HAP-1 (cell line): ENCODE results near the gene APOL4.
"Not testable (repeated sequence)": the region's sequence is repeated elsewhere in the genome, so short reads cannot be mapped to it uniquely, and the experiment has no call there.

Experiments
- DNase-seq, 2 experiments: peaks; one replicate each; pipeline ENCODE4 v3.0.0-alpha.2; 2016 to 2020; ENCODE audit warnings: low spot score in 2 of 2
- H3K27me3 ChIP-seq: fragments of 250-450 bp; sonication (Bioruptor Pico); 2 replicates; pipeline ENCODE4 v1.5.1; 2020; ENCODE audit warnings: low read depth, mild to moderate bottlenecking, moderate library complexity
- H3K36me3 ChIP-seq: fragments of 250-450 bp; sonication (Bioruptor Pico); replicated peaks from 2 replicates; pipeline ENCODE4 v1.5.1; 2020; ENCODE audit warnings: mild to moderate bottlenecking
- H3K4me1 ChIP-seq: fragments of 250-450 bp; sonication (Bioruptor Pico); 2 replicates; pipeline ENCODE4 v1.5.1; 2020; ENCODE audit warnings: mild to moderate bottlenecking
- H3K4me3 ChIP-seq: fragments of 250-450 bp; sonication (Bioruptor Pico); 2 replicates; pipeline ENCODE4 v1.5.1; 2020; ENCODE audit warnings: mild to moderate bottlenecking, moderate library complexity
- H3K9me3 ChIP-seq: fragments of 250-450 bp; sonication (Bioruptor Pico); 2 replicates; pipeline ENCODE4 v1.5.1; 2020; ENCODE audit warnings: mild to moderate bottlenecking, moderate library complexity
- in situ Hi-C: fragments of 300-500 bp; cut with MboI; formaldehyde crosslinking; loops from 3 replicates; pipeline ENCODE4 v1.14.3; 2020; ENCODE audit warnings: low sequenced_read_pairs, inconsistent platforms, mixed read lengths

The APOL4 gene

DNA sequence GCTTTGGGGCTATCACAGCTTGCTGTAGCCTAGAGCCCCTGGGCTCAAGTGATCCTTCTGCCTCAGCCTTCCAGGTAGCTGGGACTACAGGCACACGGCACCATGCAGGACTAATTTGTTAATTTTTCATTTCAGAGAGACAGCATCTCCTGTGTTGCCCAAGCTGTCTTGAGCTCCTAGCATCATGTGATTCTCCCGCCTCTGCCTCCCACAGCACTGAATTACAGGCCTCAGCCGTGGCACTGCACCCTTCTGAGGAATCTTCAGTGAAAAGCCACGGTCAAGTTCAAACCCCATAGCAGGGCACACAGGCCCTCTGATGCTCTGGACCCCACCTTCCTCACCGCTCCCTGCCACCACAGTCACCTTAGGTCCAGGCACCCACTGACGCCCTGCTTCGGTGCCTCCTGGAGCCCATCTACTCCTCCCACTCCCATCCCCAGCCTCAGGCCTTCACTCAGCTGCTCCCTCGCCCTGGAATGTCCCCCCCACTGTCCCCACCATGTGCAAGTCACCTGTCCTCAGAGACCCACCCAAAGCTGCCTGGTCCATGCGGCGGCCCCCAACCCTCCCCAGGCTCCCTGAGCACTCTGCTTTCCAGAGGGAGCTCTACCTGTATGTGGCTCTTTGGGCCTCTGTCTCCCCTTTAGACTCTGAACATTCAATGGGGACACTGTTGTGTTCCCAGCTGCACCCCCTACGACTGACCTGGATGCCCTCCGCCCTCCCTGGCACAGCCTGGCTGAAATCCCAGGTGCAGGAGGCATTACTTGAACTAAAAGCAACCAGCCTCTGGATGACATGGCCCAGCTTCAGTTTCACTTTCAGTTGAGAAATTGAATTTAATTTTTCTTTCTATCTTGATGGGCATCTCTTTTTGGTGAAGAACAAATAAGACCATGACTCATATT is 36.1 kb upstream of the APOL4 start:
- in situ Hi-C loops: no loop called here
- Histone ChIP-seq H3K4me3 (no peak overlapping the region), H3K4me1 (peaks cover 11% of the 10 kb centered on the region), H3K27me3 (no peaks in the 10 kb centered on the region), H3K36me3 (no peaks in the 10 kb centered on the region), H3K9me3 (no peaks in the 10 kb centered on the region; the same call in none of the 2 replicates)
- DNase-seq: no peak

DNA sequence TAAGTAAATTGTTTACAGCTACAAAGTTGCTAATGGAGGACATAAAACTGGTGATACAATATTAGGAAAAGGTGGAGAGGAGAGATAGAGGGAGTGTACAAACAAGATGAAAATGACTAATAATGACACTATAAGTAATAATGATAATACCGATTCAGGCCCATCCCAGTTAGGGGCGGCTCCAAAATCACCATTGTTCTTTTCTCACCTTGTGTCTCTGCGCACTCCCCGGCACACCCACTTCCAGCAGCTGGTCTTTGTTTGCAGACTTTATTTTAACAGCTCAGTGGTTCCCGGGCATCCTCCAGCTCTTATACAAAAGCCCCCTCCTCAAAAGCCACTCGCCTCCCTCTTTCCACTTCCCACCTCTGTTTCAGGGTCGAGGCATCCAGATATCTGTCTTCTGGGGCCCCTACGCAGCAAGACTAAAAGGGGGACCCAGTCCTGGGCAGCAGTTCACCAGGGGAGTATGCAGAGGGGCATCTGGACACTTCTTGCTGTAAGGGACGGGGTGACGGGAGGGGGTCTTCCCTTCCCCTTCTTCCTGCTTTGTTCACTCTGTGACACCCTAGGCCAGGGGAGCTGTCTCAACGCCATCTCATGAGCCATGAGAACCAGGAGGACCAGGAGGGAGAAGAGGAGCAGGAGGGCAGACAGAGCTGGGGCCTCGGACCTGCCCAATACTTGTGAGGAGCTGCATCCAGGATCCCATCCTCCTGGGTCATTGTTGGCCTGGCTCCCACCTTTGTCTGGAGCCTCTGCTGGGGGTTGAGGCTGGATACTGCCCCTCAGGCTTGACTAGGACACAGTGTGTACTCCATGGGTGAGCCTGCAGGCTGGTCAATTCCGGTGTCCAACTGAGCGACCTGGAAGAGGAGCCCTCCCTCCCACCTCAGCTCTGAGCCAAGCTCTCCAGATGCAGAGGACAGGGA is 35.0 kb upstream of the APOL4 start:
- no peak for DNase-seq
- H3K4me3 ChIP-seq: no peak overlapping the region
- H3K9me3 ChIP-seq: no peaks in the 10 kb centered on the region; the same call in 1 of the 2 replicates
- no peaks in the 10 kb centered on the region for H3K27me3 ChIP-seq
- in situ Hi-C loops: no loop called here
- no peaks in the 10 kb centered on the region for H3K36me3 ChIP-seq
- peaks cover 11% of the 10 kb centered on the region for H3K4me1 ChIP-seq

DNA sequence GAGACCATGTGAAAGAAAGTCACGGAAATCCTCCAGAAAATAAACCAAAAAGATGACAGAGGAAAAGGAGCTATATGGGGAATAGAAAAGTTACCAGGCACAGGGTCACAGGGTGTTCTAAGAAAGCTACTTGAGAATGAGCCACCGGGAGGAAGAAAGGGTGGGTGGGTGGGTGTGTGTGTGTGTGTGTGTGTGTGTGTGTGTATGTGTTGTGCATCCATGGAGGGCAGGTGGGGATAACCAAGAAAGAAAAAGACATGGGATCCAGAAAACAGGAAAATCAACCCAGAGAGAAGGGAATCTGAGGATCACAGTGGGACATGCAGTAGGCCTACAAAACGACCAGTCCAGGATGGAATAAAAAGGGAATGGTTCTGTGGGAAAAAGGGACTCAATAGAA is 34.0 kb upstream of the APOL4 start:
- Histone ChIP-seq H3K9me3 (no peaks in the 10 kb centered on the region; the same call in 1 of the 2 replicates), H3K27me3 (no peaks in the 10 kb centered on the region), H3K36me3 (no peaks in the 10 kb centered on the region), H3K4me3 (no peak overlapping the region), H3K4me1 (peaks cover 11% of the 10 kb centered on the region)
- no peak for DNase-seq
- in situ Hi-C loops: no loop called here

DNA sequence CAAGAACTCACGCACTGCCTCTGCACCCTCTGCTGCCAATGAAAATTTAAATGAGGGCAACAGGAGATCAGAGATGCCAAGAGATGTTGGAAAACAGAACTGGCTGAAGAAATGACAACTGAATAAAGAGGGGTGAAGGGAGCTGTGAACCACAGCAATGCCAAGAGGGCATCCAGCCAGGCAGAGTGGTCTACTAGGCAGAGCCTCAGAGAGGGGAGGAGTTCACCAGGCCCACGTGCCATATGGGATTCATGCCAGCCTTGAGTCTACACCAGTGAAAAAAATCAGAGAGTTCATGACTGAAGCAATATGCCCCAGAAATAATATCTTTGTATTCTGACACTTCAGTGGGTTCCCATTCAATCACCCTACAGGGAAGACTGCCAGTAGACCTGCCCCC is 33.3 kb upstream of the APOL4 start:
- Histone ChIP-seq H3K9me3 (no peaks in the 10 kb centered on the region; the same call in 1 of the 2 replicates), H3K4me1 (peaks cover 11% of the 10 kb centered on the region), H3K4me3 (no peak overlapping the region), H3K27me3 (no peaks in the 10 kb centered on the region), H3K36me3 (no peaks in the 10 kb centered on the region)
- in situ Hi-C loops: no loop called here
- no peak for DNase-seq

DNA sequence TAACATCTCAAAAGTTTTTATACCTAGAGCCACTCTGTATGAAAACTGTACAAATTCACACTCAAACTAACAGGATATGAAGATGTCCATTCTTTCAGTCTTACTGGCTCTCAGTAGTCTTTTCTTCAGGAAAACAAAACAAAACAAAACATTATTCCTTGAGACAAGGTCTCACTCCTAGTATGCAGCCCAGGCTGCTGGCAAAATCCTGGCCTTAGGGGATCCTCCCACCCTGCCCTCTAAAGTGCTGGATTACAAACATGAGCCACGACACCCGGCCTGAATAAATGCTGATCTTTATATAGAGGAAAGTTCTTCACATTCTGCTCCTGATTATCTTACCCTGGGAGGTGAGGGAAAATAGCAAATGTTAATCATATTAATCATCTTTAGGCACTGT is 32.6 kb upstream of the APOL4 start:
- Histone ChIP-seq H3K4me3 (no peak overlapping the region), H3K4me1 (peaks cover 11% of the 10 kb centered on the region), H3K27me3 (no peaks in the 10 kb centered on the region), H3K9me3 (no peaks in the 10 kb centered on the region; the same call in 1 of the 2 replicates), H3K36me3 (no peaks in the 10 kb centered on the region)
- peak; percentile 61 to 72 for DNase-seq
- in situ Hi-C loops: no loop called here

DNA sequence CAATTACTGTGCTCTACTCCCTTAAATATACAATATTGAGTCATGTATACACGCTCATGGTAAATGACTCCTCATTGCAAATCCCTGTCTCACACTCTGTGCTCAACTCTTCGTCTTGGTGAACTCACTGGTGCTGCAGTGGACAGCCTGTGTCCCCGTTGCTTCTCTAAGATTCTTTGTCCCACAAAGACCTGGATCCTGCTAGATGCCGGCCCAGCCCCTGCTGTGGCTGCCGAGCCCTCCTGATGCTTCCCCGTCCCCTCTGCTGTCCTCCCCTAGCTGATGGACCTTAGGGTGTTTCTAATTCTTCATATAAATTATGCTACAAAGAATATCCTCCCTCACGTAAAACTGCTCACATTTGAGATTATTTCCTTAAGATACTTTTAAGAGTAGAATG is 32.2 kb upstream of the APOL4 start:
- Histone ChIP-seq H3K27me3 (no peaks in the 10 kb centered on the region), H3K4me1 (peaks cover 11% of the 10 kb centered on the region), H3K36me3 (no peaks in the 10 kb centered on the region), H3K9me3 (no peaks in the 10 kb centered on the region; the same call in 1 of the 2 replicates), H3K4me3 (no peak overlapping the region)
- DNase-seq: no peak
- in situ Hi-C loops: no loop called here

DNA sequence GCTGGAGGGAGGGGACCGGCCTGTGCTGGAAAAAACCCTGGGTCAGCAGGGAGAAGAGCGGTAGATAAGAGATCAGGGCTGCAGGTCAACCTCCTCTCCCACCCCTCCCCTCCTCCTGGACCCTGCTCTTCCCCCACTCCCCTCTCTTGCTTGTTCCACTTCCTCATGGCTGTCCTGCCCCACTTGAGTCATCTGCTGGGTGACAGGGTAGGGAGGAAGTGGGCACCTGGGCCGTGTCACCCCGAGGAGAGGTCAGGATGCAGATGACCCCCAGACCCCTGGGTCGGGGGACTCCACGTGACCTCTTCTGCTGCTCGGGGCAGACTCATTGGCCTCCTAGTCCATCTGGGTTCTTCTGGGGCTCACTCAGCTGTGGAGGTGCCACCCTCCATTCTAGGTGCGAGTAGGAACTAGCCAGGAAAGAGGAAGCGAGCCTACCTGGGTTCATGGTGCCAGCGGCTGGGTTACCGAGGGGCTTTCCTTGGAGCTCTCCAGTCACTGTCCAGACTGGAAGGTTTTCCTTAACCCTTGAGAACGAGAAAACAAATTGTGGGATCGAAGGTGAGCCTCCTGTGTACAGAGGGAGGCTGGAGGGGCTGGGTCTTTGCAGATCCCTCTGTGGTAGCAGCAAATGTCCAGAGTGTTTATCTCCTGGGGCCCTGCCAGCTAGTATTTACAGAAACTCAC is 31.2 kb upstream of the APOL4 start:
- DNase-seq: no peak
- Histone ChIP-seq H3K9me3 (no peaks in the 10 kb centered on the region; the same call in 1 of the 2 replicates), H3K4me3 (no peak overlapping the region), H3K27me3 (no peaks in the 10 kb centered on the region), H3K4me1 (peaks cover 11% of the 10 kb centered on the region), H3K36me3 (no peaks in the 10 kb centered on the region)
- in situ Hi-C loops: no loop called here

DNA sequence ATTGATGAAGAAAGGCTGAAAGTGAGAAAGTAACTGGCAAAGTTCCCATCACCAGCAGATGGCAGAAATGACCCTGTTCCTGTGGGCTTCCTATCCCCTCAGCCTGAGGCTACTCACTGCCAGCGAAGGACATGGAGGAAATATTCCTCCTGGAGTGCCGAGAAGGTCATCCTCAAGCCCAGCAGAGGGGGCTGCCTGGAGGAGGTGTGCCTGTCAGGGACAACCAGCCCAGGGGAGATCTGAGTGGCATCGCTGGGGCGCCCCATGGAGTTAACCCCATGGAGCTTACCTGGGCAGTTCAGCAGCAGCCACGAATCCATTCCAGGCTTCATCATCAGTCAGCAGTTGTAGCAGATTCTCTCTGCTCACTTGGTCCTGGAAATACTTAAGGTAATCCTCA is 29.4 kb upstream of the APOL4 start:
- H3K36me3 ChIP-seq, in situ Hi-C loops, DNase-seq, H3K9me3 ChIP-seq, H3K4me3 ChIP-seq, H3K27me3 ChIP-seq: not testable (repeated sequence)
- peaks cover 11% of the 10 kb centered on the region for H3K4me1 ChIP-seq

DNA sequence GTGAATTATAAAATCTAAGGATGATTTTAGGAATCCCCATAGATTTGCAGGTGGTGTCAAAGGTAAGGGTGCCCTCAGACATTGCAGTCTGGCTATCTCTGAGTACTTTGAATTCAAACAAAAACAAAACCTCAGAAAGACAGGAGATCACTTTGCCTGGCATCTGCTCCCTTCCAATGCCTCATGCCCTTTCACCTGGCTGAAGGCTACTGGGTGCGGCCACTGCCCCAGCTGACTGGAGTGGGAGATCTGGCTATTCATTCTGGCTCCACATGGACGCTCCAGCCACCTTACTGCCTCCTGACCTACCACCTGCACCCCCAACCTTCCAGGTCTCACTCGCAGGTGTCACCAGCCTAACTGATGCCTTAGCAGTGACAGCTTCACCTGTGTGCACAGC is 28.0 kb upstream of the APOL4 start:
- in situ Hi-C loops, H3K4me3 ChIP-seq, H3K36me3 ChIP-seq, DNase-seq, H3K27me3 ChIP-seq, H3K9me3 ChIP-seq, H3K4me1 ChIP-seq: not testable (repeated sequence)

DNA sequence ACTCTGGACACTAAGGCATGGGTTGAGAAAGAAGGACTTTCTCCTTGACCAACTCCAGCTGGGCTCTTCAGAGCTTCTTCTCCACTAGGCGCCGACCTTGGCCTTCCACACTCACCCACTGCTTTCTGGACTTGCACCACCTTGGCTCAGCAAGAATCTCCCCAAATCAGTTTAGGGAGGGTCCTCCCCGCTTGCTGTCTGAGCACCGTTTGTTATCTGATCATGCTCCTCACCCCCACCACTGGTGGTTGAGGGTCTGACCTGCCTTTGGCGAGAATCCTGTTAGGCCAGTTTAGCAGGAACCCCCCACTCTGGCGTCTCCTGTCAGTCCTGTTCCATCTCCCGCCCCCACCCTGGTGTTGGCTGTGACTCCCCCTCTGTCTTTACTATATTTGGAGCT is 27.3 kb upstream of the APOL4 start:
- H3K4me3 ChIP-seq: no peak overlapping the region
- no peaks in the 10 kb centered on the region for H3K36me3 ChIP-seq
- no peaks in the 10 kb centered on the region for H3K9me3 ChIP-seq
- no peaks in the 10 kb centered on the region for H3K27me3 ChIP-seq
- in situ Hi-C loops: no loop called here
- H3K4me1 ChIP-seq: peaks cover 2% of the 10 kb centered on the region; the same call in 1 of the 2 replicates
- no peak for DNase-seq

DNA sequence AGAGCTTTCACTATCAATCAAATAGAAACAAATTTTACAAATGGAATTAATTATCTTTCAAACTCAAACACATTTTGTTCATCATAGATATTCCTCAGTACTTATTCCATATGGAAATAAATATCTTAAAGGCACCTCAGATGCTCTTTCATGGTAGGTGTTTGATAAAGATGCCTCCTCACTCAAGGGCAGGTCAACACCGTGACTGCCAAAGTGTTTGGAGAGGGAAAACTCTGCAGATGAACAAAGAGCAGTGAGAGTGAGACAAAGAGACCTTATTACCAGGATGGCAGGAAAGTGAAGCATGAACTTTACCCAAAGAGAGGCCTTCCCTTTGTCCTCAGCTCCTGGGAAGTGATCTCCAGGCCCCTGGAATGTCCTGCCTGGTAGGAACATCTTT is 26.8 kb upstream of the APOL4 start:
- H3K36me3 ChIP-seq, in situ Hi-C loops, DNase-seq: not testable (repeated sequence)

DNA sequence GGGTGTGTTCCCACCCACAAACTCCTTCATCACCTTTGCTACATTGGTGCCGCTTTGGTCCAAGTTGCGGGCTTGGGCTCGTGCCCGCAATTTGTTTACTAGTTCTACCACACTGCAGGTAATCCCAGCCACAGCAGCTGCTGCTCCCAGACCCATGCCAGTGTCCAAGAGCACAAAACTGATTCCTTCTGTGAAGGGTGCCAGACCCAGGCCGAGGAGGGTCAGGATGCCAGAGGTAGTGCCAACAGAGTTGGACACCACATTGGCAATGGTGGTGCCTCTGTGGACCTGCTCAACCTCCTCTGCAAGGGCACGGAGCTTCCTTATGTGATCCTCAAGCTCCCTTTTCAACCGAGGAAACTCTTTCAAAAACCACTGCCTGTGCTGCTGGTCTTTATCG is 26.2 kb upstream of the APOL4 start:
- Histone ChIP-seq H3K36me3 (no peaks in the 10 kb centered on the region), H3K9me3 (no peaks in the 10 kb centered on the region)

More for the DNA sequence above, 26.8 kb upstream of the APOL4 start:
- H3K9me3 ChIP-seq, H3K4me3 ChIP-seq, H3K27me3 ChIP-seq, H3K4me1 ChIP-seq: not testable (repeated sequence)

DNA sequence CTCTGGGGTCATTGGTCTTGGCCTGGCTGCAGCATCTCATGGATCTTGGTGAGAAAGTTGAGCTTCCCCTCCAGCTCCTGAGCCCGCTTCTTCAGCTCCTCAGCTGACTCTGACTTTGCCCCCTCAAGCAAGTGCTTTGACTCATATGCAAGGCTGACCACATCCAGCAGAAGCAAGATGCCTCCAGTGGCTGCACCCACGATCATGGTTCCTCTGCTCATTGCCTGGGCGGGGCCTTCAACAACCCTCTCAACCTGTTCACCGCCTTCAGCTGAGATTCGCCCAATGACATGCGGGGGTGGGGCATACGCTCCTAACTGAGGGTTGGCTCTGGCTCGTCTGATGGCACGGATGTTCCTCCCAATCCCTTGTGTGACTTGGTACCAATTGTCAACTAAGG is 25.8 kb upstream of the APOL4 start:
- H3K27me3 ChIP-seq: no peaks in the 10 kb centered on the region
- H3K4me3 ChIP-seq: no peak overlapping the region
- in situ Hi-C loops: no loop called here
- no peaks in the 10 kb centered on the region for H3K9me3 ChIP-seq
- DNase-seq: no peak
- H3K4me1 ChIP-seq: no peaks in the 10 kb centered on the region
- H3K36me3 ChIP-seq: no peaks in the 10 kb centered on the region

More for the DNA sequence above, 26.2 kb upstream of the APOL4 start:
- Histone ChIP-seq H3K4me3 (no peak overlapping the region), H3K27me3 (no peaks in the 10 kb centered on the region), H3K4me1 (no peaks in the 10 kb centered on the region)
- in situ Hi-C loops: no loop called here
- DNase-seq: no peak
